ENCODE measurements around the gene TMEM232.

GRCh38 chr5:110681109-110681508, 45.4 kb downstream of the TMEM232 start:
- TF ChIP-seq CTCF (IDR thresholded peaks at IDR 0.05) (no peak), POLR2A (IDR thresholded peaks at IDR 0.05) (no peak), POLR2AphosphoS5 (IDR thresholded peaks at IDR 0.05) (no peak), EP300 (IDR thresholded peaks at IDR 0.05) (no peak)

All from stomach (tissue), 4 donors.